Muscle of arm (tissue), 12 donors: ENCODE results near the gene ZBP1. TPM values are rescaled to one million over a fixed set of nuclear protein-coding genes. Genes with fewer than 3 reads are reported as not detected.

Experiments
- DNase-seq: peaks from one replicate; pipeline ENCODE4 v3.0.0-alpha.2; 2013
- polyA plus RNA-seq, 12 donors: library from polyadenylated mRNA; unstranded; fragments of 120-200 nt; gene quantifications; one replicate each; pipeline ENCODE4 v1.2.1, GENCODE V29; 2013; ENCODE audit not compliant: insufficient read length in 12 of 12

The ZBP1 gene
- polyA plus RNA-seq, 12 donors: 0.12 to 0.25 (median 0.14) TPM; not detected in 9

GRCh38 chr20:57586370-57586793 is 33.8 kb downstream of the ZBP1 start:
- no peak for DNase-seq

GRCh38 chr20:57585466-57586213 is 34.6 kb downstream of the ZBP1 start:
- DNase-seq: no peak

GRCh38 chr20:57584768-57585461 is 35.3 kb downstream of the ZBP1 start:
- no peak for DNase-seq

GRCh38 chr20:57583289-57584257 is 36.7 kb downstream of the ZBP1 start:
- DNase-seq: no peak

GRCh38 chr20:57582432-57583288 is 37.6 kb downstream of the ZBP1 start:
- peak; percentile 83 for DNase-seq

GRCh38 chr20:57582029-57582378 is 38.2 kb downstream of the ZBP1 start:
- no peak for DNase-seq

GRCh38 chr20:57581202-57582028 is 38.8 kb downstream of the ZBP1 start:
- no peak for DNase-seq

GRCh38 chr20:57580478-57581201 is 39.6 kb downstream of the ZBP1 start:
- DNase-seq: no peak

GRCh38 chr20:57579898-57580447 is 40.3 kb downstream of the ZBP1 start:
- DNase-seq: no peak

GRCh38 chr20:57579331-57579897 is 40.8 kb downstream of the ZBP1 start:
- no peak for DNase-seq

- no peak for DNase-seq
Observed at GRCh38 chr20:57578476-57579165, 41.6 kb downstream of the ZBP1 start.

- DNase-seq: no peak
Observed at GRCh38 chr20:57577679-57578475, 42.3 kb downstream of the ZBP1 start.

- no peak for DNase-seq
Observed at GRCh38 chr20:57576617-57577550, 43.3 kb downstream of the ZBP1 start.

- DNase-seq: no peak
Observed at GRCh38 chr20:57576002-57576401, 44.2 kb downstream of the ZBP1 start.

GRCh38 chr20:57574954-57575353 is 45.3 kb downstream of the ZBP1 start:
- no peak for DNase-seq

- DNase-seq: no peak
Observed at GRCh38 chr20:57573894-57574293, 46.3 kb downstream of the ZBP1 start.
